ENCODE data around the gene PPP5C.

DNA sequence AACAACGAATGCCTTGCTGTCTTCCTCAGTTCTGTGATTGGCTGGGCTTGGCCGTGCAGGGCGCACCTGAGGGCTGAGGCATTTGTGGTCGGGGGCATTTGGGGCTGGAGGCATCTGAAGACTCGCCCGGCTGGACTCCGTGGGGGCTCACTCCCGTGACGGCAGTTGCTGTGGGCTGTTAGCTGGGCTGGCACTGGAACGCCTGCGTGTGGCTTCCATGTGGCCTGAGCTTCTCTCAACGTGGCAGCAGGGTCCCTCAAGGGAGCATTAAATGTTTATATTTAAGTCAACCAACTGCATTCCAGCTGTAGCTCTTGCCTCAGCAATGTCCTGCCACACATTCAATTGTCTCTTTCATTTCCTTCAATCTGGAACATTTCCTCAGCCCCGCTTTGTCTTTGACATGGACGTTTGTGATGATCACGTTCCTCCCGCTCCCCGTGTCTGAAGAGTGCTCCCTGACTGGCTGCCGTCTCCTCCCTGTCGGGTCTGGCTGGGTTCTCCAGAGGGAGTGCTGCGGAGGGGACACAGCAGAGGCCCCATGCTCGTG, 45.4 kb downstream of the PPP5C start:
- no peak for TF ChIP-seq POLR2A (IDR thresholded peaks at IDR 0.05)
- TF ChIP-seq, protein P1, sequence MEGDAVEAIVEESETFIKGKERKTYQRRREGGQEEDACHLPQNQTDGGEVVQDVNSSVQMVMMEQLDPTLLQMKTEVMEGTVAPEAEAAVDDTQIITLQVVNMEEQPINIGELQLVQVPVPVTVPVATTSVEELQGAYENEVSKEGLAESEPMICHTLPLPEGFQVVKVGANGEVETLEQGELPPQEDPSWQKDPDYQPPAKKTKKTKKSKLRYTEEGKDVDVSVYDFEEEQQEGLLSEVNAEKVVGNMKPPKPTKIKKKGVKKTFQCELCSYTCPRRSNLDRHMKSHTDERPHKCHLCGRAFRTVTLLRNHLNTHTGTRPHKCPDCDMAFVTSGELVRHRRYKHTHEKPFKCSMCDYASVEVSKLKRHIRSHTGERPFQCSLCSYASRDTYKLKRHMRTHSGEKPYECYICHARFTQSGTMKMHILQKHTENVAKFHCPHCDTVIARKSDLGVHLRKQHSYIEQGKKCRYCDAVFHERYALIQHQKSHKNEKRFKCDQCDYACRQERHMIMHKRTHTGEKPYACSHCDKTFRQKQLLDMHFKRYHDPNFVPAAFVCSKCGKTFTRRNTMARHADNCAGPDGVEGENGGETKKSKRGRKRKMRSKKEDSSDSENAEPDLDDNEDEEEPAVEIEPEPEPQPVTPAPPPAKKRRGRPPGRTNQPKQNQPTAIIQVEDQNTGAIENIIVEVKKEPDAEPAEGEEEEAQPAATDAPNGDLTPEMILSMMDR (IDR thresholded peaks at IDR 0.05): no peak

Data from uterus (tissue), 2 donors.